ENCODE data around the gene IL9R. TPM values are rescaled to one million over a fixed set of nuclear protein-coding genes. Genes with fewer than 3 reads are reported as not detected.
"Not testable (repeated sequence)": the region's sequence is repeated elsewhere in the genome, so short reads cannot be mapped to it uniquely, and the experiment has no call there.

Gene IL9R
- polyA plus RNA-seq, 2 donors, result 0.26 to 0.37 TPM

DNA sequence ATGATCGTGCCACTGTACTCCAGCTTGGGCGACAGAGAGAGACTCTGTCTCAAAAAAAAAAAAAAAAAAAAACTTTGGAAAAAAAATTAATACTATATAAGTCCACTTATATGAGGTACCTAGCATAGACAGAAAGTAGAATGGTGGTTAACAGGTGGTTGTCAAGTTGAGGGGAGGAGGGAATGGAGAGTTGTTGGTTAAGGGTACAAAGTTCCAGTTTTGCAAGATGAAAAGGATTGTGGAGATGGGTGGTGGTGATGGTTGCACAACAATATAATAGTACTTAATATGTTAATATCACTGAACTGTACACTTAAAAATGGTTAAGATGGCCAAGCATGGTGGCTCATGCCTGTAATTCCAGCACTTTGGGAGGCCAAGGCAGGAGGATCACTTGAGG lies 4.1 kb upstream of the IL9R start:
- 78 to 83% methylated on average over 2 of the region's 2 CpGs for WGBS, 2 donors
- Histone ChIP-seq H3K36me3 (ENCODE audit: control insufficient read depth in 2 of 2, insufficient read depth in 2 of 2, low read length in 1 of 2) (no peaks in the 10 kb centered on the region), H3K4me1 (ENCODE audit: control insufficient read depth in 2 of 2, insufficient read depth in 2 of 2, low read length in 1 of 2) (no peaks in the 10 kb centered on the region), H3K9me3 (ENCODE audit: control insufficient read depth in 2 of 2, insufficient read depth in 1 of 2, low read depth in 1 of 2, low read length in 1 of 2) (no peaks in the 10 kb centered on the region), H3K4me3 (ENCODE audit: low read depth in 1 of 2, low read length in 2 of 2) (no peak overlapping the region), H3K27ac (ENCODE audit: low read depth in 2 of 2, low read length in 1 of 2) (no peak overlapping the region), H3K27me3 (ENCODE audit: control insufficient read depth in 1 of 2, insufficient read depth in 2 of 2, low read length in 2 of 2) (no peaks in the 10 kb centered on the region)

DNA sequence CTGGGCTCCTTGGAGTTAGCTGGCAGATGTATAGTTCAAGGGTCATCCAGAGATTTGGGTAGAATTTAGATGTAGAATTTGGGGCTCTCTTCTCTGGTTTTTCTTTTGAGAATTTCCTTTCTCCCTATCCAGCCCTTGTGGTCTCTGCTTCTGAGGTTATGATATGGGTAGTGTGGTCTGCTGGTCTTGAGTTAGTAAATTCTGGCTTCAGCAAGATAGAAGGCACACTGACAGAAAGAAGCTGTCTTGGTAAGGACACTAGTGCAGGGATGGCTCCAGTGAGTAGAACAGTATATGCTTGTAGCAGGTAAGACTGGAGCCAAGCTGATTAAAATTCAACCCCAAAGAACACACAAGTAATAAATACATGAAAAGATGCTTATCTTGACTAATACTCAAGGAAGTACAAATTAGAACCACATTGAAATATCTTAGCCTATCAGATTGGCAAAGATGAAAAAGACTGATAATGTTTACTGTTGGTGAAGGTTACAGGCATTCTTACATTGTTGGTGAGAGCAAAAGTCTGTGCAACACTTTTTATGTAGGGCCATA lies 2.1 kb upstream of the IL9R start:
- Histone ChIP-seq H3K36me3 (ENCODE audit: control insufficient read depth in 2 of 2, insufficient read depth in 2 of 2, low read length in 1 of 2) (no peaks in the 10 kb centered on the region), H3K9me3 (ENCODE audit: control insufficient read depth in 2 of 2, insufficient read depth in 1 of 2, low read depth in 1 of 2, low read length in 1 of 2) (no peaks in the 10 kb centered on the region), H3K4me3 (ENCODE audit: low read depth in 1 of 2, low read length in 2 of 2) (no peak overlapping the region), H3K4me1 (ENCODE audit: control insufficient read depth in 2 of 2, insufficient read depth in 2 of 2, low read length in 1 of 2) (peaks cover 0 to 3% of the 10 kb centered on the region in 2 donors), H3K27me3 (ENCODE audit: control insufficient read depth in 1 of 2, insufficient read depth in 2 of 2, low read length in 2 of 2) (no peaks in the 10 kb centered on the region), H3K27ac (ENCODE audit: low read depth in 2 of 2, low read length in 1 of 2) (no peak overlapping the region)

GRCh38 chrX:155998116-155998515 lies 620 bp downstream of the IL9R start:
- H3K4me1 ChIP-seq (ENCODE audit: control insufficient read depth in 2 of 2, insufficient read depth in 2 of 2, low read length in 1 of 2), result peaks cover 0 to 3% of the 10 kb centered on the region in 2 donors
- no peak overlapping the region for H3K4me3 ChIP-seq (ENCODE audit: low read depth in 1 of 2, low read length in 2 of 2)
- no peaks in the 10 kb centered on the region for H3K9me3 ChIP-seq (ENCODE audit: control insufficient read depth in 2 of 2, insufficient read depth in 1 of 2, low read depth in 1 of 2, low read length in 1 of 2)
- no peaks in the 10 kb centered on the region for H3K27me3 ChIP-seq (ENCODE audit: control insufficient read depth in 1 of 2, insufficient read depth in 2 of 2, low read length in 2 of 2)
- peak overlapping the region in 1 of 2 donors; percentile 14 for H3K27ac ChIP-seq (ENCODE audit: low read depth in 2 of 2, low read length in 1 of 2)
- H3K36me3 ChIP-seq (ENCODE audit: control insufficient read depth in 2 of 2, insufficient read depth in 2 of 2, low read length in 1 of 2), result no peaks in the 10 kb centered on the region
- WGBS, 2 donors, result 22 to 23% methylated on average over 1 of the region's 1 CpG

- H3K27ac ChIP-seq (ENCODE audit: low read depth in 2 of 2, low read length in 1 of 2), result no peak overlapping the region
- H3K27me3 ChIP-seq (ENCODE audit: control insufficient read depth in 1 of 2, insufficient read depth in 2 of 2, low read length in 2 of 2), result no peaks in the 10 kb centered on the region
- peaks cover 0 to 3% of the 10 kb centered on the region in 2 donors for H3K4me1 ChIP-seq (ENCODE audit: control insufficient read depth in 2 of 2, insufficient read depth in 2 of 2, low read length in 1 of 2)
- no peaks in the 10 kb centered on the region for H3K36me3 ChIP-seq (ENCODE audit: control insufficient read depth in 2 of 2, insufficient read depth in 2 of 2, low read length in 1 of 2)
- WGBS, 2 donors, result 57 to 73% methylated on average over 9 of the region's 9 CpGs
- no peak overlapping the region for H3K4me3 ChIP-seq (ENCODE audit: low read depth in 1 of 2, low read length in 2 of 2)
- H3K9me3 ChIP-seq (ENCODE audit: control insufficient read depth in 2 of 2, insufficient read depth in 1 of 2, low read depth in 1 of 2, low read length in 1 of 2), result peaks cover 0 to 5% of the 10 kb centered on the region in 2 donors
Observed at GRCh38 chrX:155998761-155999510, 1.4 kb downstream of the IL9R start.

DNA sequence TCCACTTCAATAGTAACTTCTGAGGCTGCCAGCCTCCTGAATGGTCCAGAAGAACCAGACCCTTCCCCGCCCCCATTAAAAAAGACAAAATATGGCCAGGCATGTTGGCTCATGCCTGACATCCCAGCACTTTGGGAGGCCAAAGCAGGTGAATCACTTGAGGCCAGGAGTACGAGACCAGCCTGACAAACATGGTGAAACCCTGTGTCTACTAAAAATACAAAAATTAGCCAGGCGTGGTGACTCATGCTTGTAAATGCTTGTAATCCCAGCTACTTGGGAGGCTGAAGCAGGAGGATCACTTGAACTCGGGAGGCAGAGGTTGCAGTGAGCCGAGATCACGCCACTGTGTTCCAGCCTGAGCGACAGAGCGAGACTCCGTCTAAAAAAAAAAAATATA lies 2.3 kb downstream of the IL9R start:
- H3K4me3 ChIP-seq (ENCODE audit: low read depth in 1 of 2, low read length in 2 of 2); H3K27me3 ChIP-seq (ENCODE audit: control insufficient read depth in 1 of 2, insufficient read depth in 2 of 2, low read length in 2 of 2); H3K4me1 ChIP-seq (ENCODE audit: control insufficient read depth in 2 of 2, insufficient read depth in 2 of 2, low read length in 1 of 2); H3K36me3 ChIP-seq (ENCODE audit: control insufficient read depth in 2 of 2, insufficient read depth in 2 of 2, low read length in 1 of 2); H3K9me3 ChIP-seq (ENCODE audit: control insufficient read depth in 2 of 2, insufficient read depth in 1 of 2, low read depth in 1 of 2, low read length in 1 of 2); H3K27ac ChIP-seq (ENCODE audit: low read depth in 2 of 2, low read length in 1 of 2): not testable (repeated sequence)
- WGBS, 2 donors, result 75 to 77% methylated on average over 9 of the region's 9 CpGs

DNA sequence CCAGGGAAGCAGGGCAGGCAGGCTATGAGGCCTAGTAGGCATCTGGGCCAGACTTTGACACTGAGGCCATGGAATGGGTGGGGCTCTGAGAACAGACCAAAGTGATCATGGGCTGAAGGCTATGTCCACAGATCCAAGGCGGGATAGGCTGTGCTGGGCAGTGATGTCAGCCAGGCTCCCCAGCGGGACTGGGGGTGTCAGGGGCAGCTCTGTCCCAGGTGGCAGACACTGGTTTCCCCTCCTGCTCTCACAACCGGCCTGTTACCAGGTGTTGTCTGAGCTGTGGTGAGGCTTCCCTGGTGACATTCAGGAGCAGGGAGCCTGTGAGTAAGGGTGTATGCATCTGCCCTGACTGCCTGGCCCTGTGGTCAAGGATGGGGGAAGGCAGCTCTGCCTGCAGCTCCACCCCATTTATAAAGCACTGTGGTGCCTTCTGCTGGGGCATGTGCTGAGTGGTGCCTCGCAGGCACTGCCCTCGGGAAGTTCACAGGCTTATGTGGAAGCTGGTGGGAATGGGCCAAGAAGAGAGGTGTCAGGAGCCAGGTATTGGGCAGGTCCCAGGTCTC lies 2.9 kb downstream of the IL9R start:
- no peak overlapping the region for H3K4me3 ChIP-seq (ENCODE audit: low read depth in 1 of 2, low read length in 2 of 2)
- H3K9me3 ChIP-seq (ENCODE audit: control insufficient read depth in 2 of 2, insufficient read depth in 1 of 2, low read depth in 1 of 2, low read length in 1 of 2), result peaks cover 0 to 5% of the 10 kb centered on the region in 2 donors
- WGBS, 2 donors, result 68 to 72% methylated on average over 5 of the region's 5 CpGs
- H3K27ac ChIP-seq (ENCODE audit: low read depth in 2 of 2, low read length in 1 of 2), result no peak overlapping the region
- no peaks in the 10 kb centered on the region for H3K27me3 ChIP-seq (ENCODE audit: control insufficient read depth in 1 of 2, insufficient read depth in 2 of 2, low read length in 2 of 2)
- H3K4me1 ChIP-seq (ENCODE audit: control insufficient read depth in 2 of 2, insufficient read depth in 2 of 2, low read length in 1 of 2), result peaks cover 0 to 3% of the 10 kb centered on the region in 2 donors
- no peaks in the 10 kb centered on the region for H3K36me3 ChIP-seq (ENCODE audit: control insufficient read depth in 2 of 2, insufficient read depth in 2 of 2, low read length in 1 of 2)

DNA sequence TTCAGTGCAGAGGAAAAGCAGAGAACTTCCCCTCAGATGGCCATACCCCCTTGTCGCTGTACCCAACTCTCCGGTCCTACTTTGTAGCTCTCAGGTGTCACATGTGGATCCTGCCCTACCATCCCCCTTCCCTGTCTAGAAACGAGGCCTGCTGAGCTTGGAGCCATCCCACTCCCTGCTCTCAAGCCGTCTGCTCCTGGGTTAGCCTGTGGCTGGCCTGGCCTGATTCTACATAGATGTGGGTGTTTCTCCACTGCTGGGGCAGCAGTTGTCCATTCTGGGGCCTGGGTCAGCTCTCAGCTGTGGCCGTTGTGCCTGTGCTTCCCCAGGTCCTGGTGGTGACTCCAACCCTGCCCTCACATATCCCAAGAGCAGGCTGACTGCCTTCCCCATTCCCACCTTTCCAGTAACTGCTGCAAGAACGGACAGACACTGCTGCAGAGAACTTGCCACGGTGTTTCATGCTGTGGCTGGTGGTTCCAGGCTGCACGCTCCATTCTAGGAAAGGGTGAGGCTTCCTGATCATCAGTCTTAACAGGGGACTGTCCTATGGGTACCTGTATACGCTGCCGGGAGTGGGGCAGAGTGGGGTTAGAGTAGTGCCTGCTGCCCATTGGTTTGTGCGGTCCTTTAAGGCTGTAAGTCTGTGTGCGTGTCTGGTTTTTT lies 3.6 kb downstream of the IL9R start:
- WGBS, 2 donors, result 66 to 71% methylated on average over 12 of the region's 12 CpGs
- Histone ChIP-seq H3K27ac (ENCODE audit: low read depth in 2 of 2, low read length in 1 of 2) (no peak overlapping the region), H3K4me1 (ENCODE audit: control insufficient read depth in 2 of 2, insufficient read depth in 2 of 2, low read length in 1 of 2) (peaks cover 0 to 3% of the 10 kb centered on the region in 2 donors), H3K9me3 (ENCODE audit: control insufficient read depth in 2 of 2, insufficient read depth in 1 of 2, low read depth in 1 of 2, low read length in 1 of 2) (peaks cover 0 to 5% of the 10 kb centered on the region in 2 donors), H3K4me3 (ENCODE audit: low read depth in 1 of 2, low read length in 2 of 2) (no peak overlapping the region), H3K36me3 (ENCODE audit: control insufficient read depth in 2 of 2, insufficient read depth in 2 of 2, low read length in 1 of 2) (no peaks in the 10 kb centered on the region), H3K27me3 (ENCODE audit: control insufficient read depth in 1 of 2, insufficient read depth in 2 of 2, low read length in 2 of 2) (no peaks in the 10 kb centered on the region)

- Histone ChIP-seq H3K4me3 (ENCODE audit: low read depth in 1 of 2, low read length in 2 of 2) (no peak overlapping the region), H3K27me3 (ENCODE audit: control insufficient read depth in 1 of 2, insufficient read depth in 2 of 2, low read length in 2 of 2) (no peaks in the 10 kb centered on the region), H3K36me3 (ENCODE audit: control insufficient read depth in 2 of 2, insufficient read depth in 2 of 2, low read length in 1 of 2) (no peaks in the 10 kb centered on the region), H3K4me1 (ENCODE audit: control insufficient read depth in 2 of 2, insufficient read depth in 2 of 2, low read length in 1 of 2) (peaks cover 0 to 3% of the 10 kb centered on the region in 2 donors), H3K9me3 (ENCODE audit: control insufficient read depth in 2 of 2, insufficient read depth in 1 of 2, low read depth in 1 of 2, low read length in 1 of 2) (peaks cover 0 to 5% of the 10 kb centered on the region in 2 donors), H3K27ac (ENCODE audit: low read depth in 2 of 2, low read length in 1 of 2) (no peak overlapping the region)
- WGBS, 2 donors, result 48 to 69% methylated on average over 6 of the region's 6 CpGs
Observed at GRCh38 chrX:156001667-156002021, 4.1 kb downstream of the IL9R start.

DNA sequence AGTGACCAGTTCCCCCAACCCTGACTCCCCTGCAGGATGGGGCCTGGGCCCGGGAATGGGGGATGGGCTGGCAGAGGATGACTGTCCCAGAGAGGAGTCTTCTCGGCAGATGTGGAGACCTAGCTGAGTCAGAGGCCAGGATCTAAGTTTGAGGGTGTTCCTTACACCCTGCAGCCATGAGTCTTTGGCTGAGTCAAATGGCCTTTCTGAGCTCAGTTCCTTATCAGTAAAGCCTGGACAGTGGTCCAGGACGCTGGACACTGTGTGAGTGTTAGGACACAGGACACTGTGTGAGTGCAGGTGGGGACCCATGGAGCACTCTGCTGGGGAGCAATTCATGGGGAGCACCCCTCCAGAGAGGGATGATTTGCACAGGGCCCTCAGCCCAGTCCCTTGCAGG lies 5.0 kb downstream of the IL9R start:
- Histone ChIP-seq H3K36me3 (ENCODE audit: control insufficient read depth in 2 of 2, insufficient read depth in 2 of 2, low read length in 1 of 2) (no peaks in the 10 kb centered on the region), H3K27ac (ENCODE audit: low read depth in 2 of 2, low read length in 1 of 2) (no peak overlapping the region), H3K4me1 (ENCODE audit: control insufficient read depth in 2 of 2, insufficient read depth in 2 of 2, low read length in 1 of 2) (peaks cover 0 to 3% of the 10 kb centered on the region in 2 donors), H3K27me3 (ENCODE audit: control insufficient read depth in 1 of 2, insufficient read depth in 2 of 2, low read length in 2 of 2) (no peaks in the 10 kb centered on the region), H3K4me3 (ENCODE audit: low read depth in 1 of 2, low read length in 2 of 2) (no peak overlapping the region), H3K9me3 (ENCODE audit: control insufficient read depth in 2 of 2, insufficient read depth in 1 of 2, low read depth in 1 of 2, low read length in 1 of 2) (peaks cover 0 to 5% of the 10 kb centered on the region in 2 donors)
- 70 to 82% methylated on average over 3 of the region's 3 CpGs for WGBS, 2 donors
